Fibroblast of lung (primary cell): ENCODE data around the gene ECHDC1. TPM values are rescaled to one million over a fixed set of nuclear protein-coding genes. Genes with fewer than 3 reads are reported as not detected.

Source experiments
- DNase-seq, 2 donors: peaks; one replicate each; pipeline versions ENCODE4 v3.0.0 to v3.0.0-alpha.2; 2010; ENCODE audit warnings: low read depth in 2 of 2
- H2AFZ ChIP-seq: 2 replicates; pipeline ENCODE4 v1.5.1; 2012; ENCODE audit warnings: low read length, control low read depth, inconsistent platforms
- H3K27ac ChIP-seq: 2 replicates; pipeline ENCODE4 v1.5.1; 2011; ENCODE audit warnings: low read length, control low read depth; ENCODE audit not compliant: insufficient read depth
- H3K27me3 ChIP-seq: 2 replicates; pipeline ENCODE4 v1.5.1; 2011; ENCODE audit warnings: mild to moderate bottlenecking, low read length; ENCODE audit not compliant: control insufficient read depth, insufficient read depth
- H3K36me3 ChIP-seq: 2 replicates; pipeline ENCODE4 v1.5.1; 2011; ENCODE audit warnings: low read length; ENCODE audit not compliant: control insufficient read depth, insufficient read depth
- H3K4me1 ChIP-seq: 2 replicates; pipeline ENCODE4 v1.5.1; 2011; ENCODE audit warnings: low read length; ENCODE audit not compliant: control insufficient read depth, insufficient read depth; ENCODE audit errors: extremely low read depth
- H3K4me2 ChIP-seq: 2 replicates; pipeline ENCODE4 v1.5.1; 2011; ENCODE audit warnings: low read length, control low read depth; ENCODE audit not compliant: insufficient read depth; ENCODE audit errors: extremely low read depth
- H3K4me3 ChIP-seq, 4 experiments: fragments of 200-600 bp in 1 of 4; sonication (generic) in 1 of 4; replicated peaks in 1 of 4; 2 replicates each; pipeline ENCODE4 v1.5.1; 2011 to 2016; ENCODE audit warnings: low read length in 4 of 4, low read depth in 3 of 4, mild to moderate bottlenecking in 3 of 4, control low read depth in 2 of 4, inconsistent platforms in 1 of 4, mixed read lengths in 1 of 4; ENCODE audit not compliant: insufficient read depth in 1 of 4; ENCODE audit errors: control extremely low read depth in 1 of 4
- H3K79me2 ChIP-seq: 2 replicates; pipeline ENCODE4 v1.5.1; 2012; ENCODE audit warnings: mild to moderate bottlenecking, low read length, inconsistent platforms; ENCODE audit not compliant: control insufficient read depth, insufficient read depth
- H3K9ac ChIP-seq: 2 replicates; pipeline ENCODE4 v1.5.1; 2011; ENCODE audit warnings: mild to moderate bottlenecking, low read length, control low read depth; ENCODE audit not compliant: insufficient read depth
- H3K9me3 ChIP-seq: 2 replicates; pipeline ENCODE4 v1.5.1; 2012; ENCODE audit warnings: low read depth, low read length; ENCODE audit not compliant: control insufficient read depth, insufficient read depth
- H4K20me1 ChIP-seq: 2 replicates; pipeline ENCODE4 v1.5.1; 2011; ENCODE audit warnings: low read length; ENCODE audit not compliant: control insufficient read depth, insufficient read depth; ENCODE audit errors: extremely low read depth
- EZH2 ChIP-seq: IDR thresholded peaks from 2 replicates; pipeline ENCODE4 v1.5.1; 2012; ENCODE audit warnings: low read length, control low read depth, mild to moderate bottlenecking; ENCODE audit errors: missing control alignments
- polyA plus RNA-seq, 2 donors: library from polyadenylated mRNA; depleted of rRNA in 1 of 2; stranded (reverse) in 1 of 2; unstranded in 1 of 2; fragments of >200 nt; gene quantifications; 2 replicates each; pipeline ENCODE4 v1.2.1, GENCODE V29; 2011 to 2012; ENCODE audit warnings: missing spikeins in 1 of 2
- total RNA-seq: library from RNA; depleted of rRNA; stranded (reverse); fragments of >200 nt; gene quantifications from 2 replicates; pipeline ENCODE4 v1.2.1, GENCODE V29; 2014
- TF ChIP-seq, protein P1 (sequence below), 2 donors: IDR thresholded peaks in 1 of 2; conservative IDR thresholded peaks in 1 of 2; 1 replicate in 1 of 2; 2 replicates in 1 of 2; pipeline ENCODE4 v1.5.1; 2011 to 2012; ENCODE audit warnings: low read length in 2 of 2, control low read depth in 1 of 2, inconsistent platforms in 1 of 2, low read depth in 1 of 2, mild to moderate bottlenecking in 1 of 2

Gene ECHDC1
- total and polyA plus RNA-seq, 2 donors (not counting 1 experiment from before 2014, with no cell fraction given), result 51.7 to 64.4 TPM

- Histone ChIP-seq H2AFZ (peak within 1 kb of the TSS; percentile 96), H4K20me1 (peaks cover 2% of the 10 kb centered on the region), H3K4me1 (no peaks in the 10 kb centered on the region), H3K79me2 (peaks cover 43% of the 10 kb centered on the region), H3K36me3 (no peaks in the 10 kb centered on the region), H3K9me3 (no peaks in the 10 kb centered on the region), H3K27ac (peak within 1 kb of the TSS; percentile 92), H3K27me3 (no peaks in the 10 kb centered on the region), H3K4me2 (peak within 1 kb of the TSS; percentile 95), H3K4me3 (peak within 1 kb of the TSS; percentile 69 to 91 (median 74)), H3K9ac (peak within 1 kb of the TSS; percentile 94)
- DNase-seq, result peak; percentile 82 to 90
- TF ChIP-seq, protein P1, sequence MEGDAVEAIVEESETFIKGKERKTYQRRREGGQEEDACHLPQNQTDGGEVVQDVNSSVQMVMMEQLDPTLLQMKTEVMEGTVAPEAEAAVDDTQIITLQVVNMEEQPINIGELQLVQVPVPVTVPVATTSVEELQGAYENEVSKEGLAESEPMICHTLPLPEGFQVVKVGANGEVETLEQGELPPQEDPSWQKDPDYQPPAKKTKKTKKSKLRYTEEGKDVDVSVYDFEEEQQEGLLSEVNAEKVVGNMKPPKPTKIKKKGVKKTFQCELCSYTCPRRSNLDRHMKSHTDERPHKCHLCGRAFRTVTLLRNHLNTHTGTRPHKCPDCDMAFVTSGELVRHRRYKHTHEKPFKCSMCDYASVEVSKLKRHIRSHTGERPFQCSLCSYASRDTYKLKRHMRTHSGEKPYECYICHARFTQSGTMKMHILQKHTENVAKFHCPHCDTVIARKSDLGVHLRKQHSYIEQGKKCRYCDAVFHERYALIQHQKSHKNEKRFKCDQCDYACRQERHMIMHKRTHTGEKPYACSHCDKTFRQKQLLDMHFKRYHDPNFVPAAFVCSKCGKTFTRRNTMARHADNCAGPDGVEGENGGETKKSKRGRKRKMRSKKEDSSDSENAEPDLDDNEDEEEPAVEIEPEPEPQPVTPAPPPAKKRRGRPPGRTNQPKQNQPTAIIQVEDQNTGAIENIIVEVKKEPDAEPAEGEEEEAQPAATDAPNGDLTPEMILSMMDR (conservative IDR thresholded peaks at IDR 0.05 in 1 of 2, IDR thresholded peaks at IDR 0.05 in 1 of 2; ENCODE audit: low read depth in 1 of 2, low read length in 2 of 2), result peak; percentile 74 to 78
- TF ChIP-seq EZH2, result no peak
Observed at GRCh38 chr6:127266178-127266891, 77.1 kb downstream of the ECHDC1 start, which contains the start of gene RNF146. Gene RNF146 (plus strand): TSS chr6:127266864. CDS start chr6:127280339, 13,475 bp downstream.

GRCh38 chr6:127263481-127263880 lies 79.9 kb downstream of the ECHDC1 start:
- H4K20me1 ChIP-seq, result no peaks in the 10 kb centered on the region
- no peak overlapping the region for H3K4me2 ChIP-seq
- no peak overlapping the region for H2AFZ ChIP-seq
- H3K27me3 ChIP-seq, result no peaks in the 10 kb centered on the region
- H3K4me1 ChIP-seq, result no peaks in the 10 kb centered on the region
- H3K4me3 ChIP-seq, result no peak overlapping the region
- no peaks in the 10 kb centered on the region for H3K36me3 ChIP-seq
- no peak overlapping the region for H3K9ac ChIP-seq
- H3K9me3 ChIP-seq, result no peaks in the 10 kb centered on the region
- no peak overlapping the region for H3K27ac ChIP-seq
- peaks cover 15% of the 10 kb centered on the region for H3K79me2 ChIP-seq
- TF ChIP-seq, protein P1 (conservative IDR thresholded peaks at IDR 0.05 in 1 of 2, IDR thresholded peaks at IDR 0.05 in 1 of 2; ENCODE audit: low read depth in 1 of 2, low read length in 2 of 2), result no peak
- no peak for TF ChIP-seq EZH2
- no peak for DNase-seq

- no peaks in the 10 kb centered on the region for H4K20me1 ChIP-seq
- no peak for DNase-seq
- no peak overlapping the region for H2AFZ ChIP-seq
- no peak overlapping the region for H3K4me2 ChIP-seq
- no peak overlapping the region for H3K9ac ChIP-seq
- no peaks in the 10 kb centered on the region for H3K4me1 ChIP-seq
- H3K4me3 ChIP-seq, result no peak overlapping the region
- no peaks in the 10 kb centered on the region for H3K36me3 ChIP-seq
- peaks cover 9% of the 10 kb centered on the region for H3K79me2 ChIP-seq
- no peak overlapping the region for H3K27ac ChIP-seq
- H3K9me3 ChIP-seq, result no peaks in the 10 kb centered on the region
- no peaks in the 10 kb centered on the region for H3K27me3 ChIP-seq
- TF ChIP-seq EZH2, result no peak
- TF ChIP-seq, protein P1 (conservative IDR thresholded peaks at IDR 0.05 in 1 of 2, IDR thresholded peaks at IDR 0.05 in 1 of 2; ENCODE audit: low read depth in 1 of 2, low read length in 2 of 2), result no peak
Observed at GRCh38 chr6:127262896-127263295, 80.5 kb downstream of the ECHDC1 start.
